Measurements from ENCODE around the gene AGBL3. TPM values are rescaled to one million over a fixed set of nuclear protein-coding genes. Genes with fewer than 3 reads are reported as not detected.

The AGBL3 gene
- total RNA-seq, 1 donor: 2.2 TPM

GRCh38 chr7:135160858-135161653, 174.7 kb downstream of the AGBL3 start:
- Histone ChIP-seq H3K9me3 (ENCODE audit: low read depth, low read length) (no peaks in the 10 kb centered on the region), H4K20me1 (ENCODE audit: insufficient read depth, low read length) (no peaks in the 10 kb centered on the region), H3K36me3 (ENCODE audit: insufficient read depth, low read length) (peaks cover 13% of the 10 kb centered on the region), H3K4me1 (ENCODE audit: insufficient read depth, low read length) (peaks cover 18% of the 10 kb centered on the region), H3K4me3 (ENCODE audit: insufficient read depth, low read length) (no peak overlapping the region), H2AFZ (ENCODE audit: low read length) (no peak overlapping the region), H3K27ac (ENCODE audit: low read depth, low read length) (no peak overlapping the region), H3K27me3 (ENCODE audit: insufficient read depth, low read length) (no peaks in the 10 kb centered on the region), H3K79me2 (ENCODE audit: insufficient read depth, low read length) (peaks cover 3% of the 10 kb centered on the region), H3K4me2 (ENCODE audit: insufficient read depth, low read length) (no peak overlapping the region)
- DNase-seq (ENCODE audit: insufficient read length, low spot score, missing footprints): no peak
- no peak for TF ChIP-seq CTCF (IDR thresholded peaks at IDR 0.05; ENCODE audit: extremely low read depth, low read depth, low read length)

- H3K27ac ChIP-seq (ENCODE audit: low read depth, low read length): no peak overlapping the region
- TF ChIP-seq CTCF (IDR thresholded peaks at IDR 0.05; ENCODE audit: extremely low read depth, low read depth, low read length): no peak
- H3K4me1 ChIP-seq (ENCODE audit: insufficient read depth, low read length): peaks cover 18% of the 10 kb centered on the region
- no peaks in the 10 kb centered on the region for H3K27me3 ChIP-seq (ENCODE audit: insufficient read depth, low read length)
- peaks cover 19% of the 10 kb centered on the region for H3K36me3 ChIP-seq (ENCODE audit: insufficient read depth, low read length)
- no peaks in the 10 kb centered on the region for H3K9me3 ChIP-seq (ENCODE audit: low read depth, low read length)
- no peaks in the 10 kb centered on the region for H4K20me1 ChIP-seq (ENCODE audit: insufficient read depth, low read length)
- H3K4me3 ChIP-seq (ENCODE audit: insufficient read depth, low read length): no peak overlapping the region
- peaks cover 3% of the 10 kb centered on the region for H3K79me2 ChIP-seq (ENCODE audit: insufficient read depth, low read length)
- H3K4me2 ChIP-seq (ENCODE audit: insufficient read depth, low read length): no peak overlapping the region
- DNase-seq (ENCODE audit: insufficient read length, low spot score, missing footprints): no peak
- no peak overlapping the region for H2AFZ ChIP-seq (ENCODE audit: low read length)
Measured at GRCh38 chr7:135161669-135162068, 175.4 kb downstream of the AGBL3 start.

GRCh38 chr7:135162382-135163001, 176.2 kb downstream of the AGBL3 start:
- Histone ChIP-seq H3K27ac (ENCODE audit: low read depth, low read length) (no peak overlapping the region), H3K4me1 (ENCODE audit: insufficient read depth, low read length) (peaks cover 18% of the 10 kb centered on the region)
- no peak for TF ChIP-seq CTCF (IDR thresholded peaks at IDR 0.05; ENCODE audit: extremely low read depth, low read depth, low read length)

GRCh38 chr7:135164357-135165061, 178.2 kb downstream of the AGBL3 start:
- Histone ChIP-seq H3K9me3 (ENCODE audit: low read depth, low read length) (no peaks in the 10 kb centered on the region), H3K27ac (ENCODE audit: low read depth, low read length) (no peak overlapping the region), H2AFZ (ENCODE audit: low read length) (no peak overlapping the region), H3K36me3 (ENCODE audit: insufficient read depth, low read length) (peaks cover 38% of the 10 kb centered on the region), H3K4me3 (ENCODE audit: insufficient read depth, low read length) (no peak overlapping the region), H4K20me1 (ENCODE audit: insufficient read depth, low read length) (peaks cover 16% of the 10 kb centered on the region), H3K4me2 (ENCODE audit: insufficient read depth, low read length) (no peak overlapping the region), H3K79me2 (ENCODE audit: insufficient read depth, low read length) (peaks cover 27% of the 10 kb centered on the region), H3K4me1 (ENCODE audit: insufficient read depth, low read length) (peaks cover 24% of the 10 kb centered on the region), H3K27me3 (ENCODE audit: insufficient read depth, low read length) (no peaks in the 10 kb centered on the region)
- TF ChIP-seq CTCF (IDR thresholded peaks at IDR 0.05; ENCODE audit: extremely low read depth, low read depth, low read length): no peak
- no peak for DNase-seq (ENCODE audit: insufficient read length, low spot score, missing footprints)

More at GRCh38 chr7:135162382-135163001, 176.2 kb downstream of the AGBL3 start:
- peaks cover 10% of the 10 kb centered on the region for H3K79me2 ChIP-seq (ENCODE audit: insufficient read depth, low read length)
- H3K9me3 ChIP-seq (ENCODE audit: low read depth, low read length): no peaks in the 10 kb centered on the region
- no peak overlapping the region for H3K4me2 ChIP-seq (ENCODE audit: insufficient read depth, low read length)
- H3K36me3 ChIP-seq (ENCODE audit: insufficient read depth, low read length): peaks cover 27% of the 10 kb centered on the region
- H3K4me3 ChIP-seq (ENCODE audit: insufficient read depth, low read length): no peak overlapping the region
- no peak for DNase-seq (ENCODE audit: insufficient read length, low spot score, missing footprints)
- no peak overlapping the region for H2AFZ ChIP-seq (ENCODE audit: low read length)
- peaks cover 5% of the 10 kb centered on the region for H4K20me1 ChIP-seq (ENCODE audit: insufficient read depth, low read length)
- no peaks in the 10 kb centered on the region for H3K27me3 ChIP-seq (ENCODE audit: insufficient read depth, low read length)

All from osteoblast (primary cell).